Endothelial cell (in vitro differentiated cells): ENCODE measurements around the gene P4HTM. TPM values are rescaled to one million over a fixed set of nuclear protein-coding genes. Genes with fewer than 3 reads are reported as not detected.

Source experiments
- DNase-seq: peaks from one replicate; pipeline ENCODE4 v3.0.0; 2021; ENCODE audit warnings: low spot score
- H3K27ac Mint-ChIP-seq: one replicate; pipeline ENCODE4 v1.8.0; 2021; ENCODE audit warnings: mixed read lengths, inconsistent platforms; ENCODE audit not compliant: unreplicated experiment
- H3K27me3 Mint-ChIP-seq: one replicate; pipeline ENCODE4 v1.8.0; 2021; ENCODE audit warnings: mild to moderate bottlenecking, moderate library complexity, mixed read lengths, inconsistent platforms; ENCODE audit not compliant: unreplicated experiment
- H3K36me3 Mint-ChIP-seq: one replicate; pipeline ENCODE4 v1.8.0; 2021; ENCODE audit warnings: mild to moderate bottlenecking, low read depth, mixed read lengths, inconsistent platforms; ENCODE audit not compliant: unreplicated experiment
- H3K4me1 Mint-ChIP-seq: one replicate; pipeline ENCODE4 v1.8.0; 2021; ENCODE audit warnings: mild to moderate bottlenecking, mixed read lengths, inconsistent platforms; ENCODE audit not compliant: unreplicated experiment
- H3K4me3 Mint-ChIP-seq: one replicate; pipeline ENCODE4 v1.8.0; 2021; ENCODE audit warnings: mild to moderate bottlenecking, mixed read lengths, inconsistent platforms; ENCODE audit not compliant: unreplicated experiment
- H3K9me3 Mint-ChIP-seq: one replicate; pipeline ENCODE4 v1.8.0; 2021; ENCODE audit warnings: mixed read lengths, inconsistent platforms; ENCODE audit not compliant: unreplicated experiment
- CTCF ChIP-seq: fragments of 200-600 bp; sonication (generic); IDR thresholded peaks from one replicate; pipeline ENCODE4 v1.5.0; 2021; ENCODE audit warnings: antibody characterized with exemption; ENCODE audit not compliant: unreplicated experiment
- total RNA-seq: library from RNA; stranded (reverse); fragmentation: NEBNext Ultra II Directional; extraction: Animal tissue kit (Norgen Biotek cat#: 25700); gene quantifications from one replicate; pipeline ENCODE4 v1.2.1, GENCODE V29; 2021; ENCODE audit not compliant: unreplicated experiment

Gene P4HTM
- total RNA-seq, 1 donor from 2014 or later: 9.3 TPM

GRCh38 chr3:49005303-49005680, 15.3 kb downstream of the P4HTM start:
- H3K36me3 Mint-ChIP-seq: peaks cover 4% of the 10 kb centered on the region
- peaks cover 15% of the 10 kb centered on the region for H3K4me1 Mint-ChIP-seq

GRCh38 chr3:49005998-49006397, 16.0 kb downstream of the P4HTM start:
- TF ChIP-seq CTCF: no peak
- Mint-ChIP-seq H3K27me3 (peaks cover 7% of the 10 kb centered on the region), H3K36me3 (peaks cover 4% of the 10 kb centered on the region), H3K4me1 (peaks cover 15% of the 10 kb centered on the region), H3K9me3 (no peaks in the 10 kb centered on the region), H3K4me3 (peak overlapping the region; percentile 98), H3K27ac (no peak overlapping the region)
- no peak for DNase-seq

More at GRCh38 chr3:49005303-49005680, 15.3 kb downstream of the P4HTM start:
- Mint-ChIP-seq H3K27me3 (peaks cover 8% of the 10 kb centered on the region), H3K27ac (no peak overlapping the region), H3K9me3 (no peaks in the 10 kb centered on the region), H3K4me3 (no peak overlapping the region)
- DNase-seq: no peak
- no peak for TF ChIP-seq CTCF

GRCh38 chr3:49006408-49007067, 16.5 kb downstream of the P4HTM start:
- no peak for DNase-seq
- H3K4me1 Mint-ChIP-seq: peaks cover 15% of the 10 kb centered on the region
- H3K27me3 Mint-ChIP-seq: peaks cover 7% of the 10 kb centered on the region
- H3K9me3 Mint-ChIP-seq: no peaks in the 10 kb centered on the region
- peak overlapping the region; percentile 72 for H3K27ac Mint-ChIP-seq
- H3K36me3 Mint-ChIP-seq: peaks cover 8% of the 10 kb centered on the region
- no peak for TF ChIP-seq CTCF
- H3K4me3 Mint-ChIP-seq: peak overlapping the region; percentile 98

GRCh38 chr3:49007068-49007770, 17.2 kb downstream of the P4HTM start, which contains the start of gene WDR6:
Gene WDR6, plus strand, starts transcription at chr3:49007391. Its CDS starts 41 bp downstream, at chr3:49007432.
- TF ChIP-seq CTCF: peak; percentile 38
- Mint-ChIP-seq H3K9me3 (no peaks in the 10 kb centered on the region), H3K27ac (peak within 1 kb of the TSS; percentile 95), H3K4me3 (peak within 1 kb of the TSS; percentile 98), H3K36me3 (peaks cover 11% of the 10 kb centered on the region), H3K4me1 (peaks cover 15% of the 10 kb centered on the region), H3K27me3 (peaks cover 8% of the 10 kb centered on the region)
- peak; percentile 94 for DNase-seq
